RWPE1 (cell line): ENCODE results near the gene PCSK7.

Source experiments
- CTCF ChIA-PET: fragments of 350-600 bp; sonication (Branson Sonifier 250); formaldehyde crosslinking; extraction: SDS; loops from one replicate; lab custom pipeline; 2021; lab: Yijun Ruan, JAX
- POLR2A ChIA-PET: fragments of 400-600 bp; formaldehyde crosslinking; extraction: SDS; loops from one replicate; lab custom pipeline; 2020; ENCODE audit warnings: antibody characterized with exemption; ENCODE audit not compliant: low non-redundant PET; lab: Yijun Ruan, JAX
- DNase-seq: peaks from one replicate; pipeline ENCODE4 v3.0.0; 2012; ENCODE audit warnings: low spot score
- H3K27ac ChIP-seq: fragments of 450-650 bp; 2 replicates; pipeline ENCODE4 v1.5.1; 2017
- TF ChIP-seq, protein P1 (sequence below): fragments of 450-650 bp; conservative IDR thresholded peaks from 2 replicates; pipeline ENCODE4 v1.5.1; 2017; ENCODE audit warnings: low read depth, mild to moderate bottlenecking

PCSK7 gene

DNA sequence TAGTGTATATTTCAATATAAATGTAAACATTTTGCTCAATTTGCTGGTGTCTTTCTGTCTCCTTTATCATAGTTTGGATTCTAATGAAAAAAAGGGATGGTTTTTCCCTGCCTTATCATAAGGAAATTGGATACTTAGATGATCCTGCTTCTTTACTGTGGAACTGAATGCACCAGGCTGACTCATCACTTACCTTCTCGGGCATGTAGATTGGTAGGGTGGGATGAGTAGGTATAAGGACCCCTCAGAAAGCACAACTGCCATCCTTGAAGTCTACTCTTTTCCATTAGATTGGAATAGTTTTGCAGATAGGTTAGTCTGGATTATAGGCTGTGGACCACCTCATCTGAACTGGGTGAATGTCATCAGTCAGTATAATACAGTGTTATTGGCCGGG, 60.9 kb downstream of the PCSK7 start:
- DNase-seq = no peak
- no peak overlapping the region for H3K27ac ChIP-seq
- TF ChIP-seq, protein P1, sequence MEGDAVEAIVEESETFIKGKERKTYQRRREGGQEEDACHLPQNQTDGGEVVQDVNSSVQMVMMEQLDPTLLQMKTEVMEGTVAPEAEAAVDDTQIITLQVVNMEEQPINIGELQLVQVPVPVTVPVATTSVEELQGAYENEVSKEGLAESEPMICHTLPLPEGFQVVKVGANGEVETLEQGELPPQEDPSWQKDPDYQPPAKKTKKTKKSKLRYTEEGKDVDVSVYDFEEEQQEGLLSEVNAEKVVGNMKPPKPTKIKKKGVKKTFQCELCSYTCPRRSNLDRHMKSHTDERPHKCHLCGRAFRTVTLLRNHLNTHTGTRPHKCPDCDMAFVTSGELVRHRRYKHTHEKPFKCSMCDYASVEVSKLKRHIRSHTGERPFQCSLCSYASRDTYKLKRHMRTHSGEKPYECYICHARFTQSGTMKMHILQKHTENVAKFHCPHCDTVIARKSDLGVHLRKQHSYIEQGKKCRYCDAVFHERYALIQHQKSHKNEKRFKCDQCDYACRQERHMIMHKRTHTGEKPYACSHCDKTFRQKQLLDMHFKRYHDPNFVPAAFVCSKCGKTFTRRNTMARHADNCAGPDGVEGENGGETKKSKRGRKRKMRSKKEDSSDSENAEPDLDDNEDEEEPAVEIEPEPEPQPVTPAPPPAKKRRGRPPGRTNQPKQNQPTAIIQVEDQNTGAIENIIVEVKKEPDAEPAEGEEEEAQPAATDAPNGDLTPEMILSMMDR = no peak
- ChIA-PET POLR2A (interaction anchor here (0.6 kb wide), 1 partner anchor 8 kb away, joined by 3 read pairs; no protein-coding TSS in a partner anchor), CTCF (no interaction called here)

DNA sequence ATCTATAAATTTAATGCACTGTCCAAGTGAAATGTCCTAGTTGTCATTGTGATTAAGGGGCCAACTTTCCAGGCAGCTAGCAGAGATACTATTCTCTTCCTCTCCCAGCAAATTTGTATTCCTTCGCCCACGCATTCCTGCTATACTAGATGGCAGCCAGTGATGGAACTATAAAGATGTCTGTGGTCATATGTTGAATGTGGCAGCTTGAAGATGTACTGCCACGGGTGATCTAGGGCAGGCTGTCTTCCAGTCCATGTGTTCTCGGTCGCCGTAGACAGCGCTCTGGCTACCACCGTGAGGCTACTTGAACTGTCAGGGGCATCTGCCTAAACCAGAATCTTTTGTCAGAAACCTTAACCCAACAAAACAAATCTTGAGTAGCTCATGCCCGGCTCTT, 61.7 kb downstream of the PCSK7 start:
- TF ChIP-seq, protein P1 = no peak
- ChIA-PET CTCF (no interaction called here), POLR2A (interaction anchor here (0.6 kb wide), 2 partner anchors 8 to 386 kb away, joined by 5 to 12 read pairs; partner anchors contain the start of gene SIDT2)
- DNase-seq = no peak
- H3K27ac ChIP-seq = no peak overlapping the region

DNA sequence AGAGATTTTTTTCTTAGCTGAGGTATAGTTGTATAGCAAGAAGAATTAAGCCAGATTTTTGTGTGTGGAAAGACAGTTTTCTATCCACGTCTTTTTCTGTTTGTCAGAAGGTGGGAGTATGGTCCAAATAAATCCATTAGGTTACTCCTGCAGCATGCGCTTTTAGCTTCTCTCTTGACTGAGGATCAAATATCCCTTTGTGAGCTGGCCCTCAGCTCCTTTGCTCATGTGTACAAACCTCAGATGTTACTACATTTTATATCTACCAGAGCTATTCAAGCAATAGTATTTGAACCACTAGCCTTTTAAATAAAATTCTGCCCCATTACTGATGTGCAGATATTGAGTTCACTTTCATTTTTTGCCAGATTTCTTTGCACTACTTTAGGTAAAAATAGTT, 62.1 kb downstream of the PCSK7 start:
- CTCF ChIA-PET = no interaction called here
- TF ChIP-seq, protein P1 = no peak
- DNase-seq = no peak
- POLR2A ChIA-PET = interaction anchor here (0.6 kb wide), 2 partner anchors 9 to 386 kb away, joined by 5 to 12 read pairs; partner anchors contain the start of gene SIDT2
- no peak overlapping the region for H3K27ac ChIP-seq

DNA sequence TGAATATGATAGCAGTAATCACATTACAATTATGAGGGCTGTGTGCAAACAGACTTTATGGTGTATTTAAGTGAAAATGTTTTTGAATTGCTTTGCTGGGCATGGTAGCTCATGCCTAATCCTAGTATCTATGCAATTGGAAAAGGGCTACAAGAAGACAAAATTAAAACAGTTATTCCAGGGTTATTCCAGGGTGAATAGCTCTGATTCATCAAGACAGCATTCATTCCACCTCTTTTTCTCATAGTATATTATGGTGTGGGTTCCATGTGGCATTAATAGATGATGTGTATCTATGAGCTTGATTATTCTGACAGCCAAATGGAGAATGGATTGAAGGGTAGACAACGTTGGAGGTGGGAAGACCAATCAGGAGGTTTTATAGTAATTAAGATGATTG, 65.4 kb downstream of the PCSK7 start:
- H3K27ac ChIP-seq = no peak overlapping the region
- CTCF ChIA-PET = interaction anchor here (1.1 kb wide), 1 partner anchor 60 kb away, joined by 3 read pairs; no protein-coding TSS in a partner anchor
- no peak for DNase-seq
- POLR2A ChIA-PET = no interaction called here
- TF ChIP-seq, protein P1 = no peak

DNA sequence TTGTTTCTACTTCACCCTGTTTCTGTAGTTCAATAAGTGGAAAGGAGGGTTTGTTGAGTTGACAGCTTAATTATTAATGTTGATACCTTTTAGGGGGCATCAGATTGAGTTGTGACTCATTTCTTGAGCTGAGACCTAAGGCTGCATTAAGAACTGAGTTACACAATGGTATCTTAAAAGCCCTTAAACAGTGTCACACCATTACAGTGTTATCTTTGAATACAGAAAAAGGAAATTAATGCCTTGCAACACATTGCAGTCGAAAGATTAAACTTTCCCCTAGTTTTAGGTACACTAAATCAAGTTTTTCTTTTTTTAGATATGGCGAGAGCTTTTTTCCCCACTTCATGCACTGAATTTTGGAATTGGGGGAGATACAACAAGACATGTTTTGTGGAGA, 71.0 kb downstream of the PCSK7 start:
- POLR2A ChIA-PET = no interaction called here
- no peak overlapping the region for H3K27ac ChIP-seq
- no peak for DNase-seq

DNA sequence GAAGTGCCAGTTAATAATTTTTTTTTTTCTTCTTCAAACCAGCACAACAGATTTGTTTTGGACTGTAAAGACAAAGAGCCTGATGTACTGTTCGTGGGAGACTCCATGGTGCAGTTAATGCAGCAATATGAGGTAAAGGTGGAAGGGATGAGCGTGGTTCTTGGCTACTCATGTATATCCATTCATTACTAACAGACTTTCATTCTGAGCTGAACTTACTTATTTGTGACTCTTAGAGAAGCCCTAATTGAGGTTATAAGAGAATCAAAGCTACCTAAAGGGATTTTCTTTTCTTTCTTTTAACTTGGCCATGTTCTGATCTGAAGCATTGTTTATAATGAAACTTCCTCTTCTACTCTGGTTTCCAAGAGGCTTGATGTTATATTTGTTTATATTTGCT, 72.0 kb downstream of the PCSK7 start:
- H3K27ac ChIP-seq = no peak overlapping the region
- ChIA-PET CTCF (no interaction called here), POLR2A (no interaction called here)
- TF ChIP-seq, protein P1 = no peak
- no peak for DNase-seq

More for the DNA sequence above, 71.0 kb downstream of the PCSK7 start:
- CTCF ChIA-PET = interaction anchor here (0.6 kb wide), 1 partner anchor 224 kb away, joined by 3 read pairs; no protein-coding TSS in a partner anchor
- TF ChIP-seq, protein P1 = no peak
